Lung (tissue), 12 donors: ENCODE data around the gene CDS1. TPM values are rescaled to one million over a fixed set of nuclear protein-coding genes. Genes with fewer than 3 reads are reported as not detected.

ENCODE experiments used
- ATAC-seq: fragments of 200-7000 bp; cut with Tn5 transposase; one replicate; pipeline ENCODE4 v1.9.1; 2020; ENCODE audit warnings: moderate number of reproducible peaks; ENCODE audit not compliant: insufficient read depth, low FRiP score
- DNase-seq, 3 donors: peaks; one replicate each; pipeline ENCODE4 v3.0.0-alpha.2; 2013 to 2017
- H3K27ac ChIP-seq, 2 donors: one replicate each; pipeline ENCODE4 v1.5.1; 2013; ENCODE audit warnings: mild to moderate bottlenecking in 2 of 2, moderate library complexity in 2 of 2, control low read depth in 1 of 2, inconsistent platforms in 1 of 2, low read depth in 1 of 2, low read length in 1 of 2
- H3K27me3 ChIP-seq, 3 donors: one replicate each; pipeline ENCODE4 v1.5.1; 2013; ENCODE audit warnings: low read length in 2 of 3; ENCODE audit not compliant: control insufficient read depth in 3 of 3, insufficient read depth in 3 of 3
- H3K36me3 ChIP-seq, 4 donors: one replicate each; pipeline ENCODE4 v1.5.1; 2013; ENCODE audit warnings: low read length in 4 of 4, mild to moderate bottlenecking in 1 of 4, moderate library complexity in 1 of 4; ENCODE audit not compliant: control insufficient read depth in 4 of 4, insufficient read depth in 4 of 4
- H3K4me1 ChIP-seq, 5 donors: one replicate each; pipeline ENCODE4 v1.5.1; 2013; ENCODE audit warnings: low read length in 5 of 5, mild to moderate bottlenecking in 2 of 5, moderate library complexity in 1 of 5; ENCODE audit not compliant: control insufficient read depth in 5 of 5, insufficient read depth in 5 of 5
- H3K4me3 ChIP-seq: one replicate; pipeline ENCODE4 v1.5.1; 2013; ENCODE audit warnings: mild to moderate bottlenecking, control low read depth, moderate library complexity
- H3K9ac ChIP-seq, 2 donors: one replicate each; pipeline ENCODE4 v1.5.1; 2013; ENCODE audit warnings: low read length in 2 of 2, control low read depth in 1 of 2; ENCODE audit not compliant: insufficient read depth in 1 of 2
- H3K9me3 ChIP-seq, 4 donors: one replicate each; pipeline ENCODE4 v1.5.1; 2013; ENCODE audit warnings: low read length in 3 of 4, mild to moderate bottlenecking in 1 of 4, moderate library complexity in 1 of 4; ENCODE audit not compliant: control insufficient read depth in 4 of 4, insufficient read depth in 3 of 4
- CTCF ChIP-seq: IDR thresholded peaks from 2 replicates; pipeline ENCODE4 v1.5.1; 2012; ENCODE audit warnings: mild to moderate bottlenecking; ENCODE audit errors: control extremely low read depth, extremely low read depth
- WGBS, 2 donors: extraction: QIAGEN DNeasy Blood & Tissue Kit; methylation state at CpG; one replicate each; pipeline ENCODE4 v1.1.7; 2013; 5-methylcytosine and 5-hydroxymethylcytosine counted together
- polyA plus RNA-seq, 2 donors: library from polyadenylated mRNA; stranded (reverse); fragments of 200-250 nt; gene quantifications; one replicate each; pipeline ENCODE4 v1.2.1, GENCODE V29; 2013
- total RNA-seq, 2 donors: library from RNA; depleted of rRNA in 1 of 2; stranded (reverse); fragments of >200 nt in 1 of 2; gene quantifications; one replicate each; pipeline ENCODE4 v1.2.1, GENCODE V29; 2014 to 2021
- donor health status: control.
- donor health status: control.
- donor health status: Bipolar disorder and iron deficiency.
- donor health status: healthy.
- donor health status: DM: yes; HTN: yes; CAD: no.

CDS1 gene
- total and polyA plus RNA-seq, 4 donors = 10.7 to 32.7 (median 18.8) TPM

- H3K27me3 ChIP-seq = no peaks in the 10 kb centered on the region
- no peak for ATAC-seq
- no peak for DNase-seq
- no peak overlapping the region for H3K4me3 ChIP-seq
- WGBS, 2 donors = 62 to 77% methylated on average over 2 of the region's 2 CpGs
- no peak overlapping the region for H3K9ac ChIP-seq
- H3K9me3 ChIP-seq = no peaks in the 10 kb centered on the region
- H3K4me1 ChIP-seq = no peaks in the 10 kb centered on the region
- H3K27ac ChIP-seq = no peak overlapping the region
- H3K36me3 ChIP-seq = no peaks in the 10 kb centered on the region
- no peak for TF ChIP-seq CTCF
These were observed 11.8 kb downstream of the CDS1 start for GRCh38 chr4:84594724-84595123.

- no peak for DNase-seq
- 74 to 83% methylated on average over 4 of the region's 4 CpGs for whole genome bisulfite sequencing, 2 donors
- Histone ChIP-seq H3K9me3 (no peaks in the 10 kb centered on the region), H3K27ac (no peak overlapping the region), H3K36me3 (no peaks in the 10 kb centered on the region), H3K9ac (no peak overlapping the region), H3K4me3 (no peak overlapping the region), H3K4me1 (no peaks in the 10 kb centered on the region), H3K27me3 (no peaks in the 10 kb centered on the region)
- TF ChIP-seq CTCF = no peak
- ATAC-seq = peak; percentile 81
These were observed 13.9 kb downstream of the CDS1 start for GRCh38 chr4:84596826-84597225.

- no peak for TF ChIP-seq CTCF
- Histone ChIP-seq H3K9me3 (no peaks in the 10 kb centered on the region), H3K4me1 (no peaks in the 10 kb centered on the region), H3K9ac (no peak overlapping the region), H3K36me3 (no peaks in the 10 kb centered on the region), H3K27ac (no peak overlapping the region), H3K4me3 (no peak overlapping the region), H3K27me3 (no peaks in the 10 kb centered on the region)
- 79 to 80% methylated on average over 4 of the region's 4 CpGs for WGBS, 2 donors
- no peak for DNase-seq
- ATAC-seq = no peak
These were observed 14.5 kb downstream of the CDS1 start for GRCh38 chr4:84597450-84597849.

GRCh38 chr4:84606645-84607044 lies 23.7 kb downstream of the CDS1 start:
- Histone ChIP-seq H3K9me3 (no peaks in the 10 kb centered on the region), H3K4me3 (no peak overlapping the region), H3K9ac (no peak overlapping the region), H3K36me3 (peaks cover 0 to 1% (median 0%) of the 10 kb centered on the region in 4 donors), H3K27ac (no peak overlapping the region), H3K4me1 (no peaks in the 10 kb centered on the region), H3K27me3 (no peaks in the 10 kb centered on the region)
- WGBS, 2 donors = 93 to 95% methylated on average over 1 of the region's 1 CpG
- no peak for DNase-seq
- ATAC-seq = no peak
- no peak for TF ChIP-seq CTCF
